Activated T-cell treated with anti-CD3 and anti-CD28 coated beads, Interleukin-2, amount 50 U/mL, for 1 hour (primary cell): ENCODE measurements around the gene VAMP3.
A peak's percentile ranks its signal among the peaks of the same experiment; 100 is the strongest.

Experiments
- DNase-seq: peaks from one replicate; pipeline ENCODE4 v3.0.0-alpha.2; 2020

VAMP3 gene, protein sequence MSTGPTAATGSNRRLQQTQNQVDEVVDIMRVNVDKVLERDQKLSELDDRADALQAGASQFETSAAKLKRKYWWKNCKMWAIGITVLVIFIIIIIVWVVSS

DNA sequence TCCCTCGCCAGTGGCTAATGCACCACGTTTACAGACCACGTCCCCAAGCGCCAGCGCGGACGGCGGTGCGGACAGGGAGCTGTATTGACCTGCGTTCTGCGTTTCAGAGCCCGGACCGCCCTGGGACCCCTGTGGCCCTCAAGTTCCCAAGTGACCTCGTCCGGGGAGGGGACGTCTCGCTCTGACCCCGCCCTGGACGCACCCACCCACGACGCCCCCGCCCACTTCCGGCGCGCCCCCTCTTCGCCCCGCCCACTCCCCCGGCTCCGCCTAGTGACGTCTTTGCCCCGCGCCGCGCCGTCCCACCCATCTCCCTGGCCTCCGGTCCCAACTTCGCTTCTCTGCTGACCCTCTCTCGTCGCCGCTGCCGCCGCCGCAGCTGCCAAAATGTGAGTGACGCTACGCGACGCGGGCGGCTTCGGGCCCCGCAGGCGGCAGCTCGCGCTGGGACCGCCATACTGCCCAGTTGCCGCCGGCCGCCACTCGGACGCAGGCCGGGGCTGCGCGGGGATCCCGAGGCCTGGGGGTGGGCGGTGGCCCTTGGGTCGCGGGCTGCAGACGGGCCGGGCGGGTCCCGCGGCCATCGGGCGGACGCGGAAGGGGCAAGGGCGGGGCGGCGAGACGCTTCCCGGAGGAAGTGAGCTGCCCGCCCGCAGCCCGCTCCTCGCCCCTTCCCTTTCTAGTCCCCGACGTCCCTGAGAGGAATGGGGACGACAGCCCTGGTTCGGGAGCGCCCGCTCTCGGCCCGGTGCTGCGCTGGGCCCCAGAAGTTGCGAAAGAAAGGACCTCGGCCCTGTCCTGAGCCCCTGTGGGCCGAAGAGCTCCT lies at the start of gene VAMP3:
TSS of gene VAMP3 (plus strand) at position 300 of the 826 bp plus-strand sequence. CDS start at position 388, 88 bp downstream.
- peak; percentile 88 for DNase-seq

DNA sequence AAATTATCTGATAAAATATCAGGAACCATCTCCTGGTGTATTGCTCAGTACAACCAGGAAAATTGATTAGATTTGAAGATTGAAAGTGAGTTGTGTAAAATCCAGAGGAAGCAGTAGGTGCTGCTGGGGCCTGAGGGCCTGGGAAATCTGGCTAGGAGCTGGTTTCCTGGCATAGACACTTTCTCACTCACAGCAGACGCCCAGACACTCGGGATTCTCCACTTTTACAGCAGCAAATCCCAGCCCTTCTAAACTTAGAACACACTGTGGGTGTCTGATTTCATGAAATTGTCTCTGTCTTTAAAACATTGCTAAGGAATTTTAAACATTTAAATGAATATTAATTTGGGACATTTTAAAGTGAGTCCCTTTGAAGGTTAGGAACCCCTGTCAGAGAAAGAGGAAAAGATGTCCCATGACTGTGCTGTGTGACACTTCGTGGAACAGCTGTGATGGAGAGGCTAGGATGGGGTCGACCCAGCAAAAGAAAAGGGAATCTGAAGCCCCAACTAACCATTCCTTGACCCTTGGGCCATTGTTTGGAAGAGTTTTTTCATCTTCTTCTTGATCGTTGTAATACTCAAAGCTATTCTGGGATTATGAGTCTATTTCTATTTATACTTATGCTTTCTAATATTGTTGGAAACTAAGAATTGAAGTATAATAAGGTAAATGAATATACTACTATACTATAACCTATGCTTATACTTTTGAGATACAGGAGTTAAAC lies 49.0 kb upstream of the VAMP3 start:
- no peak for DNase-seq

DNA sequence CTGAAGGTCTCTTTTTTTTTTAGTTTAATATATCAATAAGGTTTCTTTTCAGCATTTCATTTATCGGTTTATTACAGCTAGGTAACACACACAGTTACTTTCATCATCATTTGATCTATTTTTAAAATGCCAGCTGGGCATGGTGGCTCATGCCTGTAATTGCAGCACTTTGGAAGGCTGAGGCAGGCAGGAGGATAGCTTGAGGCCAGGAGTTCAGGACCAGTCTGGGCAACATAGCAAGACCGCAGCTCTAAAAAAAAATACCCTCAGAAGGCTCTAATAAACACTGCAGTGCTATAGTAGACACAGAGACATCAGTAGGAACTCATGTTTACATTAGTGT lies 48.5 kb upstream of the VAMP3 start:
- DNase-seq: no peak

DNA sequence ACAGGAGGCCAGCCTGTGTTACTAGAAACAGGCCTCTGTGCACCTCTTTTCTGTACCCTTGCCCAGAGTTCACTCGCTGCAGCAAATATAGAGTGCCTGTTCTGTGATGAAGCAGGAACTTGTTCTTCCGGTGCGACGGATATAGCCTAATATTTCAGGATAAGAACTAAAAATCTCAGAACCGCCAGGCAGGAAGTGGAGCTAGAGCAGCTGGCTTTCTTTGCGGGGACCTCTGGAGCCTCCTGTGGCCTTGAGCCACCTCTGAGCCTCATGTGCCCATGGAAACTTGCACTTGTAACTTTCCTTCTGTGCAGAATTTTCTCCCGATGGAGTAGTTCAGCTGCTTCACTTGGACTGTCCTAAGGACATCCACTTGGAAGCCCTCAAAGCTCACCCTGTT lies 44.5 kb upstream of the VAMP3 start:
- no peak for DNase-seq

DNA sequence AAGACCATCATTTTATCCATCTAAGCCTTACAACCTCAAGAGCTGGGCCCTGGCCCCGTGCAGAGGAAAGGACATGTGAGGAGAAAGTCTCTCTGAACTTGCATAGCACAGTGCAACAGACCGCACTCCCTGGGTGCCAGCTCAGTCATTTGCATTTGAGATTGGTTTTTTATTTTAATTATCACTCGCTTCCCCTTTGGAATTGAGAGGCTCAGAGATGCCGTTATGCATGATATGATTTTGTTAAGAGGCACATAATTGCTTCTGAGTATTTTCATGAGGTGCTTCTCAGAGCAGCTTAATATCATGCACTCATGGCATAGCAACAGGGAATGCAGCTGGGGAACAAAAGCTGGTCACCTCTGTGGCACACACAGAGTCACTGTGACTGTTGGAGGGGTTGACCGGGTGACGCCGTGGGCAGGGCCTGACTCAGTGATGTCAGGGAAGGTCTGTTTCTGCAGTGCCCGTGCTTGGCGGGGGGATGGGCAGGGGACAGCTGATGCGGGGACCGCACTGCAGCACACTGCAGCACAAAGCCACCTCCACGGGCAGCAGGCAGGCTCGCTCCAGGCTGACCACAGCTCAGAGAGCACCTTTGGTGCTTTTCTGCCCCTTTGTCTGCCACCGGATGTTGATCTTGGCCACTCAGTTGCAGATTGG lies 43.2 kb upstream of the VAMP3 start:
- no peak for DNase-seq

DNA sequence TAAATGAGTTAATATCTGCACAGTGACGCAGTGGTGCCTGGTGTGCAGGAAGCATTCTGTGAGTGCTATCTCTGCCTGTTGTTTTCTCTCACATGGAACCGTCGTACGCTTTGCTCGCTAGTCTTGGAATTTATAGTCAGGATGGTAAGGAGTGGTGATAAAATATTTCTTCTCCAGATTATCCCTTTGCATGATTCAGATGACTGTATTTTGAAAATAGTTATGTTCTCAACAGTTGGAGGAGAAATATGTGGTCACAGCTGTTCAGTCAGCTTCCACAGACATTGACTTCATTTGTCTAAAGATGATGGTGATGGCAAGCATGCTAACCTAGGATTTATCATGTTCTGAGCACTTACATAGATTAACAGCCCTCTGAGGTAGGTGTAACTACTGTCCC lies 41.3 kb upstream of the VAMP3 start:
- DNase-seq: no peak

DNA sequence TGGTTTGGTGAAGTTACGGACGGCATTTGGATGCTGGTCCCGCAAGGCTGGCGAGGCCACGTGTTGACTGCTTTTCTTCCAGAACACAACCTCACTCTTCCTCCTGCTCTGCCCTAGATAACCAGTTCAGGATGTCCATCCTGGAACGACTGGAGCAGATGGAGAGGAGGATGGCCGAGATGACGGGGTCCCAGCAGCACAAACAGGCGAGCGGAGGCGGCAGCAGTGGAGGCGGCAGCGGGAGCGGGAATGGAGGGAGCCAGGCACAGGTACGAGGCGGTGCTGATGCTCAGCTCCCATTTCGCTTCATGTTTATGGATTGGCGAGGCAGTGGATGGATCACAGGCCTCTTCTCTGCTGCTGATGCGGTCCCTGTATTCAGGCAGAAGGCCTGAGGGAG lies 38.8 kb upstream of the VAMP3 start:
- DNase-seq: no peak

DNA sequence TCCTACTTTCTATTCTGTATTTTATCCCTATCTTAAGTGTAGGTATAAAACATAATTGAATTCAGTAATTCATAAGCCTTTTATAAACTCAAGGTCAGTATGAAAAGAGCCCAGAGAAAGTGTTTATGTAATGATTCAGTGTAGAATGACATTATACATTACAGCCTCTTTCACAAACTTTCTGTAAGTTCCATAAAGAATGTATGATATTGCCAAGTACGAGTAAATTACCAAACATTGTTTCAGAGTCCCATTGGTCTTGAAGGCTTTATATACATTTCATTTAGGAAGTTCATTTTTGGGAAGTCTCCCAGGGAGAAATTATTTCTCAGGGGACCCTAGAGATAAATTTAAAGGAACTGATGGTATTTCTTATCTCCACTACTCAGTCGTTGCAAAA lies 37.8 kb upstream of the VAMP3 start:
- DNase-seq: no peak

DNA sequence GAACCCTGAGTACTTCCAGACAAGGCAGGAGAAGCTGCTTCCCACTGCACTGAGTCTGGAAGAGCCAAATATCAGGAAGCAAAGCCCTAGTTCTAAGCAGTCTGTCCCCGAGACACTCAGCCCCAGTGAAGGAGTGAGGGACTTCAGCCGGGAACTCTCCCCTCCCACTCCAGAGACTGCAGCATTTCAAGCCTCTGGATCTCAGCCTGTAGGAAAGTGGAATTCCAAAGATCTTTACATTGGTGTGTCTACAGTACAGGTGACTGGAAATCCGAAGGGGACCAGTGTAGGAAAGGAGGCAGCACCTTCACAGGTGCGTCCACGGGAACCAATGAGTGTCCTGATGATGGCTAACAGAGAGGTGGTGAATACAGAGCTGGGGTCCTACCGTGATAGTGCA lies 33.1 kb upstream of the VAMP3 start:
- no peak for DNase-seq

DNA sequence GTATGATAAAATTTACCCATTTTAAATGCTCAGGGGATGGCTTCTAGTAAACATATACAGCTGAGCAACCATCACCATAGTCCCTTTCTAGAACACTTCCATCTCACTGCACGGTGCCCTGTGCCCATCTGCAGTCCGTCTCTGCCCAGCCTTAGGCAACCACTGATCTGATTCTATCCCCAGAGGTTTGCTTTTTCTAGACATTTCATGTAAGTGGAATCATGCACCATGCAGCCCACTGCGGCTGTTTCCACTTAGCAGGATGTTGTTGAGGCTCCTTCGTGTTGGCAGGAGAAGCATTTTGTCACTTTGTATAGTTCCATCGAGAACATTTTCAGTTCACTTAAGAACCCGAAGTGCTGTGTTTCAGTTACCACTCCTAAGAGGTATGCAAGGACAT lies 27.8 kb upstream of the VAMP3 start:
- DNase-seq: no peak

DNA sequence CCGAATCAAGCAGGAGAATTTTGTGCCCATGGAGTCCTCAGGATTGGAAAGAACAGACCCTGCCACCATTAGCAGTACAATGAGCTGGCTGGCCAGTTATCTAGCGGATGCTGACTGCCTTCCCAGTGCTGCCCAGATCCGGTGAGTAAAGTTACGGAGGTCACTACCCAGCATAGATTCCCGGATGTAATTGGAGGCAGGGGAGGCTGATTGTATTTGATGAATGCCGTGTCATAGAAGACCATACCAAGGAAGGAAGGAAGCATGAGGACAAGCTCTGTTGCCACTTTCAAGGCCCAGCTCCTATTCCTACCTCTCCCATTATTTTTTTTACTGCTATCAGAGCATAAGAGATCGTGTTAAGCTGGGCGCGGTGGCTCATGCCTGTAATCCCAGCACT lies 26.2 kb upstream of the VAMP3 start:
- DNase-seq: no peak

DNA sequence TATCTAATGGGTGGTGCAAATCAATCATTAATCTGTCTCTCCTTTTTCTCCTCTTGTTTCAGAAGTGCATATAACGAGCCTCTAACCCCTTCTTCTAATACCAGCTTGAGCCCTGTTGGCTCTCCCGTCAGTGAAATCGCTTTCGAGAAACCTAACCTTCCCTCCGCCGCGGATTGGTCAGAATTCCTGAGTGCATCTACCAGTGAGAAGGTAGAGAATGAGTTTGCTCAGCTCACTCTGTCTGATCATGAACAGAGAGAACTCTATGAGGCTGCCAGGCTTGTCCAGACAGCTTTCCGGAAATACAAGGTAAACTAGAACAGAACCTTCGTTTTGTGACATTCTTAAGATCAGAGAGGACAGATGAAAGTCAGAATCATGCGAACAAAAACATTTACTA lies 25.3 kb upstream of the VAMP3 start:
- DNase-seq: no peak

DNA sequence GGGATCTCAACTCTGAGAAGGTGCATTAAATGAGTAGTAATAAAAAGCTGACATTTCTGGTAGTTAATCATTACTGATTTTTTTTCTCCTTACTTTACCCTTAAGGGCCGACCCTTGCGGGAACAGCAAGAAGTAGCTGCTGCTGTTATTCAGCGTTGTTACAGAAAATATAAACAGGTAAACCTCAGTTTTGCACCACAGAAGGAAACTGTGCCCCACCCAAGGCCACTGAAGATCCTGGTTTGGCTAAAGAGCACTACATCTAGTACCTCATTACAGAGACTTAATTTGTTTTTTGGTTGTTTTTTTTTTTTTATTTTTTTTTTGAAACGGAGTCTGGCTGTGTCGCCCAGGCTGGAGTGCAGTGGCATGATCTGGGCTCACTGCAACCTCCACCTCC lies 23.5 kb upstream of the VAMP3 start:
- no peak for DNase-seq

DNA sequence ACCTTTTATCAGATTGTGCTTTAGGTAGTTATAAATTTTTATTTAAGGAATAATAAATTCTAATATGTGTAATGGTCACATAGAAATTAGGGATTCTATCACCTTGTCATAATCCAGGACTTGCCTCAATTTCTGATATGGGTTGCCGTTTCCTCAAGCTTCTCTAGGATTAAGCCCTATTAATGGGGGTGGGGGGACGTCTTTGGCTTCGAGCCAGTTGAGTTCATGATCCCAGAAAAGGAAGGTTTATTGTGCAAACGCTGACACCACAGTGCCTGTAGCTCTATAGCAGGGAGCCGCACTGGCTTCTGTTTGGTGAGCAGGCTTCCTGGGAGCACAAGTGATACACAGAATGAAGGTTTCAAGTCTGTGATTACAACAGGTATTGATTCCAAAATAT lies 22.0 kb upstream of the VAMP3 start:
- no peak for DNase-seq

DNA sequence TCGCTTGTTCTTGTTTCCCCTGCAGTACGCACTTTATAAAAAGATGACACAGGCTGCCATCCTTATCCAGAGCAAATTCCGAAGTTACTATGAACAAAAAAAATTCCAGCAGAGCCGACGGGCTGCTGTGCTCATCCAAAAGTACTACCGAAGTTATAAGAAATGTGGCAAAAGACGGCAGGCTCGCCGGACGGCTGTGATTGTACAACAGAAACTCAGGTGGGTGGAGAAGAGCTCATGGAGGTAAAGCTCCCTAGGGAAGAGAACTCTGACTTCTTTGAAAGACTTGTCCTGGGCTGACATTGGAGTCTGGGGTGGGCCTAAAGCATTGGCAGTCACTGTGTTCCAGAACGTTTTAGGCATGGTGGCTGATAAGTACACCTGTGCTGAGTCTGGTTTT lies 19.9 kb upstream of the VAMP3 start:
- no peak for DNase-seq

DNA sequence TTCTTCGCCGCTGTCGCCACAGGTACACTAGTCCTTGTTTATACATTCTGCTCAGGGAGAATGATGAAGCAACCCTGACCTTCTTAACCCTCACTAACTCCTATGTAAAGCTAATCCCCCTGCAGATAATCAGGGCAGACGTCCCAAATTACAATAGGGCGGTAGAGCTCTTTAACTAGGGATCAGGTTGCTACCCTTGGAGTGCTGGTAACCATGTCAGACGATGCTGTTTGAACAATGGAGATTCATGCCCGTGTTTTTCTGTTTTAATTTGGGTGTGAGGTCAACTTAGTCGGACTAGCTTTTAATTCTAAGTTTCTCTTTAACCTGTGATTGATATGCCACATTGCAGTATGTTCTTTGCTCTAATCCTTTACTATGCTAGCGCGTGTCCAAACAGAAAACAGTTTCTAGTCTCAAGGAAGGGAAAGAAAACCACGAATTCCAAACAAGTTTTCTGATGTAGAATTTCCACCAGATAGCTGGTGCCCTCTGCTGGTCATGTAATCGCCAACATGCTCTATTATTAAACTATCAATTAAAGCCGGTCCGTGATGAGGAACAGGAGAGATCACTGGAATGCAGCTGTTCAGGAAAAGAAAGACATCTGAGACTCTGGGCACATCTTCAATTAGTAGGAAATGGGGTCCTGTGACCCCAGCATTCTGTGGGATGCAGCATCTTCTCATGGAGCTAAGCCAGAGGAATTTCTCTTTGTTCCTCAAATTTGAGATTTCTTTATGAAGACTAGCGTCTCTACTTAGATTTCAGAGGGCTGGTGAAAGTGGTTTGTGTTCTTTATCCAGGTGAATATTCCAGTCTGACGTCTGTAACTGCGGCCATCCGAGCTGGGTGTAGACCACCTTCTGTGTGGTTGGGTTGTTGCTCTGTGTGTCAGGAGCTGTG lies 18.3 kb upstream of the VAMP3 start:
- DNase-seq: peak; percentile 27

DNA sequence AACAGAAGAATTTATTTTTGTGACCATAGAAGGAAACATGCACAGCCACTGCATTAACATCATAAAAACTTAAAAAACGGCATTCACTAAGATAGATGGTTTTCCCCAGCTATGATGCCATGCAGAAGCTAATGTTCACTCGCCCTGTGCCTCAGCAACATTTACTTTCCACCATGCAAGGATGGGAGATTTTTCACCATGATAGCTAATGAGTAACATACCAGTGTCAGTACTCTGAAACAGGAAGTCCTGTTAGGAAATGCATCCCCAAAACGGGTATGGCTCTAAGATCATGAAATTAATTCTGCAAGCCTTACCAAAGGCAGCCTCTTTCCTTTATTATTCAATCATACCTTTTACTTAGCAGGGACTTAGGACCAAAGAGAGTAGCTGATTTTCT lies 17.5 kb upstream of the VAMP3 start:
- DNase-seq: no peak

DNA sequence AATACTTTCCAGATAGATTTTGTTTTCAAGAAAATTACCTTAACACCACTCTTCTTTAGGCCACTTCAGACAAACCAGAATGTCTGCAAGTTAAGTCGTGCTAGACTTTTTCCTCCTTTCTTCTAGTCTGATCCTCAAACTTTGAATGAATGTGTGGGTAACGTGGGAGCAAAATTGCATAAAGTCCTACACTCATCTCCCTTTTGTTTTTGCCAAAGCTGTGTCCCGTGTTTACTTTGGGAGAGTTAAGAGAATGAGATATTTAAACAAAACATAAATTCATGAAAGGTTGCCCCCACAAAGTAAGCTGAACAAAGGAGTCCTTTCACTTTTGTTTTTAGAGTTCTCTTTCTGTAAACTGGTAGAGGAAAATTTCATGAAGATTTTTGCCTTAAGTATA lies 16.9 kb upstream of the VAMP3 start:
- no peak for DNase-seq

DNA sequence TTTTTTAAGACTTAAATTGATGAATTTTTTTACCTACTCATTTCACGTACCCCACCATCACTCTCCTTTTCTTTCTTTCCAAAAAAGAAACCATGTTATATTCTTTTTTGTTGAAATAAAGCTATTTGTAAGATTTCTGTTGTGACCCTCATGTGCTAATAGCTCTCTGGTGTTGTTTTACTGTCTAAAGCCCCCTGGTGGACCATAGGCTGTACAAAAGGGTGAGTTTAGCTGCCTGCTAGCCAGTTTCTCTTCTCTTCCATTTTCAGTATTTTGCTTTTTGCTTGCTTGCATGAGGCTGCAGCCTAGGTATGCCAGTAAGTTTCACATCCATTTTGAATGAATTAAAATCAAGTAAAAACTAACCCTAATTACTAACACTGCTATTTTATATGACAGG lies 15.6 kb upstream of the VAMP3 start:
- no peak for DNase-seq

DNA sequence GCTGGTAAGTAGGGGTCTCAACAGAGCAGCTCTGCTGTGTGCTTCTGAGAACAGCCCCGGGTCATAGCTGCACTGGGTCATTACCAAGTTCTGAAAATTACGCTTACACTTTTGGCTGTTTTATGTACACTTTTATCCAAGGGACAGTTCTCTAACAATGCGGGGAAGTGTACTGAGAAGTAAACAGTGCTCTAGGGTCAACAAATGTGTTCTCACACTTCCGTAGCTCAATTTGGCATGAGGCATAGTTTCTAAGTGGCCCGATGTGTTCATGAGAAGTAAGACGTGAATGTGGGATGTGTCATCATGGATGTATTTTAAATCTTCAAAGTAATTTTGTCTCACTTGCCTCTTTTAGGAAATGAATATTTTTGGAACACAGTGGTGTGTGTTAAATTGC lies 10.9 kb upstream of the VAMP3 start:
- DNase-seq: no peak

DNA sequence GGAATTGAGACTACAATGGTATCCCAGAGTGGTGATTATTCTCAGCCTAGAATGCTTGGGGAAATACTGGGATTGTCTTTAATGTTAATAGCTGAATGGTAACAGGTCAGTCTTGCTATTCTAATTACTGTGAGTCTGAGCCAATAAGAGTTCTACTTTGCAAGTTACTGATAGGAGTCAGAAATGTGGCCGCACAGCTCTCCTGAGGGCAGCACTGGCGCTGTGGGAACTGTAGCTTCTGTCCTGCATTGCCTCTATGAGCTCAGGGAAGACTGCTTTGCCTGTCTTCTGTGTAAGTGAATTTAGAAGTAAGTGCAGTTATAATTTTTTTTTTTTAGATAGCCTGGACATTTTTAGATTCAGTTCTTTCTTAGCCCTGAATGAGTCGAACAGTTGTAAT lies 10.0 kb upstream of the VAMP3 start:
- DNase-seq: no peak

DNA sequence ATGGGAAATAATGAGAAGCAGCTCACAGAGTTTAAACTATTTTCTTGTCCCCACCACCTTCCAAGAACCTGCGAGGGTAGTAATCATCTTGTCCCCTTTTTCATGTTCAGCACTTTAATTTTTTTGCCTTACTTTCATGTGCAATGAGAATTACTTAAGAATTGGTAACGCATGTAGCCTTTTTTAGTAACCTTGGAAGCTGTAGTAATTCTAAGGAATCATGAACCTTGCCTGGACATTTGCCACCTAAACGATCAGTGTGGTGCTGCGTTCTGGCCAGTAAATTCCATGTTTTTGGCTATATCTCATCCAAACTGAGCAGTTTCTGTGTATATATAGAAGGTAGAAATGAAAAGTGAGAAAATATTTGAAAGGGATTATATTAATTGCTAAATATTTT lies 3.9 kb upstream of the VAMP3 start:
- no peak for DNase-seq

DNA sequence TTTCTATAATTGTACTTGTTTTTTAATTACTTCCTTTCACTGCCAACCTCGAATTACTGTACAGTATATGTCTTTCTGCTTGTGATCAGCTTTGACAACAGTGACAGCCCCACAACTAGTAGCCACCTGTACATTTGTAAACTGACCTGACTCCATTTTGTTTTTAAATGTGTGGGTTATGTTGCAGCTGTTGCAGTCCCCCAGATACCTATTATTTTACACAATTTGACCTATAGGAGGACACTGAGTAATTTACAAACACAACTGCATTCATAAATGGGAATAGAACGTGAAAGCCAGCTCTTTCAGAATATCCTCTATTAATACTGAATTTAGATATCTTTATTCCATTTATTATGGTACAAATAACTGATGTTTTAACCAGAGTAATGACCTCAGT lies 2.5 kb upstream of the VAMP3 start:
- no peak for DNase-seq
